ENCODE data around the gene ARHGEF25. TPM values are rescaled to one million over a fixed set of nuclear protein-coding genes. Genes with fewer than 3 reads are reported as not detected.

Gene ARHGEF25
- total and polyA plus RNA-seq, 2 of the 13 experiments (the other 11 are each of a cell fraction or from before 2014, with no cell fraction given): 11.5 to 12.5 TPM

- TF ChIP-seq ZNF318 (CRISPR knock-in tag; IDR thresholded peaks at IDR 0.05) (no peak), MEIS2 (CRISPR knock-in tag; IDR thresholded peaks at IDR 0.05) (no peak), BCLAF1 (IDR thresholded peaks at IDR 0.05) (no peak), TSC22D2 (CRISPR knock-in tag; IDR thresholded peaks at IDR 0.05; ENCODE audit: borderline replicate concordance) (no peak), CEBPG (CRISPR knock-in tag; IDR thresholded peaks at IDR 0.05) (no peak)
- TF ChIP-seq, protein P1, sequence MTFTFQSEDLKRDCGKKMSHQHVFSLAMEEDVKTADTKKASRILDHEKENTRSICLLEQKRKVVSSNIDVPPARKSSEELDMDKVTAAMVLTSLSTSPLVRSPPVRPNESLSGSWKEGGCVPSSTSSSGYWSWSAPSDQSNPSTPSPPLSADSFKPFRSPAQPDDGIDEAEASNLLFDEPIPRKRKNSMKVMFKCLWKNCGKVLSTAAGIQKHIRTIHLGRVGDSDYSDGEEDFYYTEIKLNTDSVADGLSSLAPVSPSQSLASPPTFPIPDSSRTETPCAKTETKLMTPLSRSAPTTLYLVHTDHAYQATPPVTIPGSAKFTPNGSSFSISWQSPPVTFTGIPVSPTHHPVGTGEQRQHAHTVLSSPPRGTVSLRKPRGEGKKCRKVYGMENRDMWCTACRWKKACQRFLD (CRISPR knock-in tag; IDR thresholded peaks at IDR 0.05; ENCODE audit: borderline replicate concordance): no peak
- TF ChIP-seq, protein P2, sequence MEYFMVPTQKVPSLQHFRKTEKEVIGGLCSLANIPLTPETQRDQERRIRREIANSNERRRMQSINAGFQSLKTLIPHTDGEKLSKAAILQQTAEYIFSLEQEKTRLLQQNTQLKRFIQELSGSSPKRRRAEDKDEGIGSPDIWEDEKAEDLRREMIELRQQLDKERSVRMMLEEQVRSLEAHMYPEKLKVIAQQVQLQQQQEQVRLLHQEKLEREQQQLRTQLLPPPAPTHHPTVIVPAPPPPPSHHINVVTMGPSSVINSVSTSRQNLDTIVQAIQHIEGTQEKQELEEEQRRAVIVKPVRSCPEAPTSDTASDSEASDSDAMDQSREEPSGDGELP (IDR thresholded peaks at IDR 0.05; ENCODE audit: borderline replicate concordance, low read depth): no peak
- TF ChIP-seq, protein P3, sequence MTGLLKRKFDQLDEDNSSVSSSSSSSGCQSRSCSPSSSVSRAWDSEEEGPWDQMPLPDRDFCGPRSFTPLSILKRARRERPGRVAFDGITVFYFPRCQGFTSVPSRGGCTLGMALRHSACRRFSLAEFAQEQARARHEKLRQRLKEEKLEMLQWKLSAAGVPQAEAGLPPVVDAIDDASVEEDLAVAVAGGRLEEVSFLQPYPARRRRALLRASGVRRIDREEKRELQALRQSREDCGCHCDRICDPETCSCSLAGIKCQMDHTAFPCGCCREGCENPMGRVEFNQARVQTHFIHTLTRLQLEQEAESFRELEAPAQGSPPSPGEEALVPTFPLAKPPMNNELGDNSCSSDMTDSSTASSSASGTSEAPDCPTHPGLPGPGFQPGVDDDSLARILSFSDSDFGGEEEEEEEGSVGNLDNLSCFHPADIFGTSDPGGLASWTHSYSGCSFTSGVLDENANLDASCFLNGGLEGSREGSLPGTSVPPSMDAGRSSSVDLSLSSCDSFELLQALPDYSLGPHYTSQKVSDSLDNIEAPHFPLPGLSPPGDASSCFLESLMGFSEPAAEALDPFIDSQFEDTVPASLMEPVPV (CRISPR knock-in tag; IDR thresholded peaks at IDR 0.05): no peak
These were observed 28.8 kb upstream of the ARHGEF25 start (continued) for GRCh38 chr12:57582440-57582839.
